ENCODE results near the gene PSTPIP2.

The PSTPIP2 gene

DNA sequence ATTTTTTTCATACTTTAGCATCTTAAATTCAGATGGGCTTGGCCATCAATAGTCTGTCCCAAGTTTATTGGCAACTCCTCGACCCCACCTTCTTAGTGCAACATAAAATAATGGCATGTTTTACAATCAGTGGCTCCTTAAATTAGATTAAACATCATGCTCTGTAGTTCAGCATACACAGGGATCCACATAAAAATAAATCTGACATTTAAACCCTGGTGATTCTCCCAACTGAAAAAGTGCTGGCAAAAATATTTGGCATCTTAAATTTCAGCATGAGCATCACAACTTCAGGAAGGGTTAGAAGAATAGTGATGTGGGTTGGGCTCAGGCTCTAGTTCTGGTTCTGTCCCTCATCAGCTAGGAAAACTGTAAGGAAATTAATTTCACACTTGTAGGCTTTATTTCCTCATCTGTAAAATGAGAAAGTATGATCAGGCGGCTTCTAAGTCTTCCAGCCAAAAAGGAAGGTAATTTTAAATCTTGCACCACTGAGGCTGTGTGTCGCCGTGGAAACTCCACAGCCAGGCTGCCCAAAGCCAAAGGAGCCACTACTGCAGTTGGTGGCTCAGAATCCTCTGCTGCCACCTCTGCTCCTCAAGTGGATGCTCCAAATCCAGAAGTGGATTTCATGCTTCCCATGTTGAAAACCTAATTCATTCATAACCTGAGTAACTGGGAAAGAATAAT lies 87.4 kb downstream of the PSTPIP2 start:
- FAIRE-seq (no peak), DNase-seq (ENCODE audit: insufficient read length, low spot score) (no peak)
- TF ChIP-seq, protein P1, sequence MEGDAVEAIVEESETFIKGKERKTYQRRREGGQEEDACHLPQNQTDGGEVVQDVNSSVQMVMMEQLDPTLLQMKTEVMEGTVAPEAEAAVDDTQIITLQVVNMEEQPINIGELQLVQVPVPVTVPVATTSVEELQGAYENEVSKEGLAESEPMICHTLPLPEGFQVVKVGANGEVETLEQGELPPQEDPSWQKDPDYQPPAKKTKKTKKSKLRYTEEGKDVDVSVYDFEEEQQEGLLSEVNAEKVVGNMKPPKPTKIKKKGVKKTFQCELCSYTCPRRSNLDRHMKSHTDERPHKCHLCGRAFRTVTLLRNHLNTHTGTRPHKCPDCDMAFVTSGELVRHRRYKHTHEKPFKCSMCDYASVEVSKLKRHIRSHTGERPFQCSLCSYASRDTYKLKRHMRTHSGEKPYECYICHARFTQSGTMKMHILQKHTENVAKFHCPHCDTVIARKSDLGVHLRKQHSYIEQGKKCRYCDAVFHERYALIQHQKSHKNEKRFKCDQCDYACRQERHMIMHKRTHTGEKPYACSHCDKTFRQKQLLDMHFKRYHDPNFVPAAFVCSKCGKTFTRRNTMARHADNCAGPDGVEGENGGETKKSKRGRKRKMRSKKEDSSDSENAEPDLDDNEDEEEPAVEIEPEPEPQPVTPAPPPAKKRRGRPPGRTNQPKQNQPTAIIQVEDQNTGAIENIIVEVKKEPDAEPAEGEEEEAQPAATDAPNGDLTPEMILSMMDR (IDR thresholded peaks at IDR 0.05; ENCODE audit: insufficient read depth, missing control alignments): no peak

DNA sequence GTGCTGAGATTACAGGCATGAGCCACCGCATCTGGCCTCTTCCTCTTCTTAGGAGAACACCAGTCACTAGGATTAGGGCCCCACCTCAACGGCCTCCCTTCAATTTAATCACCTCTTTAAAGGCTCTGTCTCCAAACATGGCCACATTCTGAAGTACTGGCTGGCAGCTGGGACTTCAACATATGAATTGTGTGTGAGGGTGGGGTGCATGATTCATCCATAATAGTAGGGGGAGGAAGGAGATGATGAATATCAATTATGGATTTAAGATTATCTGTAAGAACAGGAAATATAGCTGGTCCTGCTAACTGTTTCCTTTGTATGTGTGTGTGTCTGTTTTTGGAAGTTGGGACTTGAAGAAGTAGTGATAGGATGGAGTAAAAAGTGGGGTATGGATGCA lies 90.2 kb downstream of the PSTPIP2 start:
- TF ChIP-seq, protein P1 (IDR thresholded peaks at IDR 0.05; ENCODE audit: insufficient read depth, missing control alignments): no peak
- DNase-seq (ENCODE audit: insufficient read length, low spot score): no peak
- no peak for FAIRE-seq

DNA sequence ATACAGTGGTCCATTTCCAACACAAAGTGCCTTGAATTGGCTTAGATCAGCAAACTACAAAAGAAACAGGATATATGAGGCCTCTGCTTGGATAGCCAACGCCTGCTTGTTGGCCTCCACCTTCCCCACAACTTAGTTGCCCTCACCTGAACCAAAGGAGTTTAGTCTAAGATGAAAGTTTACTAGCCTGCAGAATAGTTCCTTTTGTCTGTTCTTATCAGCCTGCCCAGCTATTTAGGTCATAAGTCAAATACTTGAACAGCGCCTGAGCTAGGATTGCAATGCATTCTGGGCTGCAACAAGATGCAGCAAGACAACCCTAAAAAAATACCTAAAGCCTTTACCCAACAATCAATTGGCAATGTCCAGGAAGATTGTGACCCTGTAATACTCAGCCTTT lies 91.8 kb downstream of the PSTPIP2 start:
- DNase-seq (ENCODE audit: insufficient read length, low spot score) (no peak), FAIRE-seq (no peak)
- TF ChIP-seq, protein P1 (IDR thresholded peaks at IDR 0.05; ENCODE audit: insufficient read depth, missing control alignments): no peak

DNA sequence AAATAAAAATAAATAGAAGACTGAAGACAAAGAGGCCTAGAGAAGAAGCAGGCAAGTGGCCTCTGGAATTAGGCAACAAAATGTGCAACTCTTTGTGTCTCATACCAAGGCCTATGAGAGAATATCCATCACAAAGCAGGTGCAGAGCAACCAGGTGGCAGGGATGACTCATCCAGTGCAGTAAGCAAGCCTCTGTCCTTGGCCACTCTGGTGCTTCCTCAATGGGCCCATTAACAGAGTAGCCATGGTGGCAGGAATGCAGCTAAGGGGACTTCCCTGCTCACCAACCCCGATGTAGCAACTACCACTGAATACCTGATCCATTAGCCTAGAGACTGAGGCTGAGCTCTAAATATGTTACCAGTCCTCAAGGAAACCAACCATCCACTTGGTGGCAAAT lies 94.0 kb downstream of the PSTPIP2 start:
- no peak for DNase-seq (ENCODE audit: insufficient read length, low spot score)

DNA sequence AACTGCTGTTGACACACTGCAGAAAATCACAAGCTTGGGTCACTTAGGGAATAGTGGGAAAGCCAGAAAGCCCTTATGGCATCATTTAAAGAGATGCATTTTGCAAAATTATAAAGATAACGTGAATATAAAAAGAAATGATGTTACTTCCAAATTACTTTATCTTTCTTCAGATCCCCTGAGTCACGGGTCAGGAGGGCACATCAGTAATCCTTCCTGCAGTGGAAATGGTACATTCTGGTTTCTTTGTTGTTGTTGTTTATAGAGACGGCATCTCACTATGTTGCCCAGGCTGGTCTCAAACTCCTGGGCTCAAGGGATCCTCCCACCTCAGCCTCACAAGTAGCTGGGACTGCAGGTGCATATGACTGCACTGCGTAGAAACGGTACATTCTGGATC lies 95.1 kb downstream of the PSTPIP2 start:
- FAIRE-seq (no peak), DNase-seq (ENCODE audit: insufficient read length, low spot score) (no peak)
- TF ChIP-seq, protein P1 (IDR thresholded peaks at IDR 0.05; ENCODE audit: insufficient read depth, missing control alignments): no peak

More for the DNA sequence above, 94.0 kb downstream of the PSTPIP2 start:
- TF ChIP-seq, protein P1 (IDR thresholded peaks at IDR 0.05; ENCODE audit: insufficient read depth, missing control alignments): no peak
- no peak for FAIRE-seq

DNA sequence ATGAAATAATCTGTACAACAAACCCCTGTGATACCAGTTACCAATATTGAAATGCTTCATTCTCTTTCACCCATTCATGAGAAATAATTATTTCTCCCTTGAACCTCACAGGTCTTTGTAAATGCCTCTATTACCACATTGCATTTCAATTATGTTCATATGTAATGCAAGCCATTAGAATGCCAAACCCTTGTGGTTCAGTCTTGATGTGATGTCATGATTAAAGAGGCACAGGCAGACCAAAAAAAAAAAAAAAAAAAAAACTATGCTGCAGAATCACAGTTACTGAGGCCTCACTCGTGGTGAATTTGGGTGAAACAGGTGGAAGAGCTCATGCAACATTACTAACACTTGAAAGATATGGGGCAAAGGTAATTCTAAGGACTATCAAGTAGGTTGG lies 95.5 kb downstream of the PSTPIP2 start:
- no peak for DNase-seq (ENCODE audit: insufficient read length, low spot score)
- no peak for FAIRE-seq
- TF ChIP-seq, protein P1 (IDR thresholded peaks at IDR 0.05; ENCODE audit: insufficient read depth, missing control alignments): no peak

DNA sequence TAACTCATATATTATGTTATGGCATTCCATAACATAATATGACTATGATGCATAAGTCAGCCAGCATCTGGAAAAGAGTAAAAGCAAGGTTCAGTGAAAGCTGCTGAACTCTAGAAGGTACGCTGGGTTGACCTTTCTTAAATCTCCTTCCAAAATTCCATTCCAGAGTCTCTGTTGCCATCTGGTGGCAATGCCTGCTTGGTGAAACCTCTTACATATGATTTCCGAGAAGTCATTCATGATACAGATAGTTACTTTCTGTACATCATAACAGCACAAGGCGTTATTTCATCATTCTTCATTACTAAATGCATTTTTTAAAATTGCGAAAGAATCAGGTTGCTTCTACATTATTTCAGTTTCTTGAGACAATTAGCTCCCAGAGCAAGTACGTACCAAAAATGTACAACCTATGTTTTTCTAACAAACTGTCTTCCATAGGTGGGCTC lies 97.9 kb downstream of the PSTPIP2 start:
- TF ChIP-seq, protein P1 (IDR thresholded peaks at IDR 0.05; ENCODE audit: insufficient read depth, missing control alignments): peak; percentile 78
- DNase-seq (ENCODE audit: insufficient read length, low spot score) (peak; percentile 39), FAIRE-seq (peak; percentile 96)

Data from D721Med (cell line).